SK-N-SH (cell line): ENCODE measurements around the gene OR2F1. TPM values are rescaled to one million over a fixed set of nuclear protein-coding genes. Genes with fewer than 3 reads are reported as not detected.

ENCODE experiments used
- CTCF ChIA-PET: fragments of 300-600, 350-600 bp; formaldehyde crosslinking; extraction: SDS; loops from one replicate; lab custom pipeline; 2021; lab: Yijun Ruan, JAX
- POLR2A ChIA-PET: fragments of 350-600 bp; sonication (Branson Sonifier 250); formaldehyde crosslinking; extraction: SDS; loops from one replicate; lab custom pipeline; 2020; ENCODE audit warnings: antibody characterized with exemption, inconsistent platforms; lab: Yijun Ruan, JAX
- DNase-seq: peaks from one replicate; pipeline ENCODE4 v3.0.0; 2012
- H2AFZ ChIP-seq: fragments of 200-600 bp; sonication (generic); 2 replicates; pipeline ENCODE4 v1.8.1; 2016; ENCODE audit warnings: antibody characterized with exemption, mild to moderate bottlenecking, low read depth
- H3F3A ChIP-seq: fragments of 200-600 bp; sonication (generic); replicated peaks from 2 replicates; pipeline ENCODE3; 2016; ENCODE audit warnings: antibody characterized with exemption, mild to moderate bottlenecking; ENCODE audit not compliant: insufficient read depth
- H3K27ac ChIP-seq, 2 experiments: fragments of 200-500 bp in 1 of 2; fragments of 200-600 bp in 1 of 2; sonication (Bioruptor generic) in 1 of 2; sonication (generic), shearing (Covaris generic) in 1 of 2; 2 replicates each; pipeline versions ENCODE4 v1.5.1 to v1.6.1; 2014 to 2016; ENCODE audit warnings: low read depth in 2 of 2, inconsistent platforms in 1 of 2, low read length in 1 of 2, mild to moderate bottlenecking in 1 of 2, mixed read lengths in 1 of 2
- H3K27me3 ChIP-seq: fragments of 200-600 bp; sonication (generic), shearing (Covaris generic); 2 replicates; pipeline ENCODE4 v1.6.1; 2016; ENCODE audit warnings: mixed run types; ENCODE audit not compliant: insufficient read depth
- H3K36me3 ChIP-seq, 2 experiments: fragments of 200-500 bp in 1 of 2; fragments of 200-600 bp in 1 of 2; sonication (Bioruptor generic) in 1 of 2; sonication (generic) in 1 of 2; replicated peaks in 1 of 2; 2 replicates each; pipeline versions ENCODE3 to v1.5.1; 2014 to 2016; ENCODE audit warnings: low read length in 1 of 2, mild to moderate bottlenecking in 1 of 2; ENCODE audit not compliant: insufficient read depth in 2 of 2, control insufficient read depth in 1 of 2
- H3K4me1 ChIP-seq, 2 experiments: fragments of 200-500 bp in 1 of 2; fragments of 200-600 bp in 1 of 2; sonication (Bioruptor generic) in 1 of 2; sonication (generic), shearing (Covaris generic) in 1 of 2; 2 replicates each; pipeline versions ENCODE4 v1.5.1 to v1.6.1; 2014 to 2016; ENCODE audit warnings: low read depth in 1 of 2, low read length in 1 of 2, mixed run types in 1 of 2; ENCODE audit not compliant: insufficient read depth in 2 of 2, control insufficient read depth in 1 of 2
- H3K4me2 ChIP-seq: fragments of 200-600 bp; sonication (generic), shearing (Covaris generic); 2 replicates; pipeline ENCODE4 v1.6.1; 2017; ENCODE audit warnings: mixed run types
- H3K4me3 ChIP-seq, 2 experiments: fragments of 200-500 bp in 1 of 2; fragments of 200-600 bp in 1 of 2; sonication (Bioruptor generic) in 1 of 2; sonication (generic), shearing (Covaris generic) in 1 of 2; 2 replicates each; pipeline versions ENCODE4 v1.5.1 to v1.8.1; 2014 to 2016; ENCODE audit warnings: low read depth in 2 of 2, inconsistent platforms in 1 of 2, low read length in 1 of 2, mild to moderate bottlenecking in 1 of 2, mixed read lengths in 1 of 2, moderate library complexity in 1 of 2
- H3K79me2 ChIP-seq: fragments of 200-600 bp; sonication (generic); 2 replicates; pipeline ENCODE4 v1.8.1; 2017; ENCODE audit warnings: mild to moderate bottlenecking; ENCODE audit not compliant: insufficient read depth
- H3K9ac ChIP-seq: fragments of 200-600 bp; sonication (generic); 2 replicates; pipeline ENCODE4 v1.6.1; 2017; ENCODE audit warnings: mixed run types
- H3K9me2 ChIP-seq: fragments of 200-600 bp; sonication (generic); 2 replicates; pipeline ENCODE4 v1.6.1; 2017; ENCODE audit warnings: mixed run types
- H3K9me3 ChIP-seq: fragments of 200-600 bp; sonication (generic); 2 replicates; pipeline ENCODE4 v1.6.1; 2017; ENCODE audit warnings: mixed run types, mild to moderate bottlenecking, moderate library complexity
- H4K20me1 ChIP-seq: fragments of 200-600 bp; sonication (generic); 2 replicates; pipeline ENCODE4 v1.6.1; 2017; ENCODE audit warnings: mild to moderate bottlenecking, mixed run types; ENCODE audit not compliant: insufficient read depth
- ELF1 ChIP-seq: IDR thresholded peaks from 2 replicates; pipeline ENCODE4 v1.4.0; 2012
- EZH2phosphoT487 ChIP-seq: fragments of 200-600 bp; sonication (generic); IDR thresholded peaks from 2 replicates; pipeline ENCODE4 v1.6.1; 2017; ENCODE audit warnings: low read depth, mixed run types, mild to moderate bottlenecking, antibody characterized with exemption, moderate library complexity, borderline replicate concordance
- FOSL2 ChIP-seq: IDR thresholded peaks from 2 replicates; pipeline ENCODE4 v1.4.0; 2012; ENCODE audit warnings: low read depth, mild to moderate bottlenecking, moderate library complexity, borderline replicate concordance
- FOXJ3 ChIP-seq: sonication (generic); formaldehyde crosslinking; IDR thresholded peaks from 2 replicates; pipeline ENCODE4 v1.5.1; 2020; ENCODE audit warnings: mild to moderate bottlenecking, missing genetic modification reagents
- FOXM1 ChIP-seq: IDR thresholded peaks from 2 replicates; pipeline ENCODE4 v1.4.0; 2012; ENCODE audit warnings: low read depth, mild to moderate bottlenecking
- GABPA ChIP-seq: IDR thresholded peaks from 2 replicates; pipeline ENCODE4 v1.4.0; 2012; ENCODE audit warnings: low read depth, mild to moderate bottlenecking
- MXI1 ChIP-seq: IDR thresholded peaks from 2 replicates; pipeline ENCODE4 v1.6.1; 2012; ENCODE audit warnings: mild to moderate bottlenecking, low read depth, low read length, improper control_type of control experiment
- POLR2AphosphoS5 ChIP-seq: IDR thresholded peaks from 2 replicates; pipeline ENCODE4 v1.6.1; 2012; ENCODE audit warnings: low read depth, low read length
- REST ChIP-seq: IDR thresholded peaks from 2 replicates; pipeline ENCODE4 v1.6.1; 2012; ENCODE audit warnings: mild to moderate bottlenecking, low read depth, low read length, moderate library complexity
- YY1 ChIP-seq: IDR thresholded peaks from 2 replicates; pipeline ENCODE4 v1.4.0; 2012; ENCODE audit warnings: low read depth, mild to moderate bottlenecking
- WGBS: methylation state at CpG from one replicate; pipeline ENCODE4 v1.1.6; 2017; ENCODE audit warnings: low lambda C conversion rate; 5-methylcytosine and 5-hydroxymethylcytosine counted together
- polyA plus RNA-seq, 3 experiments: library from polyadenylated mRNA; depleted of rRNA; stranded (reverse); fragments of >200 nt; gene quantifications; 2 replicates each; pipeline ENCODE4 v1.2.3, GENCODE V29; 2012
- TF ChIP-seq, protein P1 (sequence below): IDR thresholded peaks from 2 replicates; pipeline ENCODE4 v1.4.0; 2012; ENCODE audit warnings: low read depth, borderline replicate concordance
- TF ChIP-seq, protein P2 (sequence below): IDR thresholded peaks from 2 replicates; pipeline ENCODE4 v1.4.0; 2012; ENCODE audit warnings: low read depth

OR2F1 gene
- polyA plus RNA-seq (2012; rRNA removed): 0.10 TPM in 2 replicates
- polyA plus RNA-seq (2012; cell fraction: cytosol; rRNA removed): under 0.01 and 0.03 TPM in 2 replicates
- polyA plus RNA-seq (2012; cell fraction: nucleus; rRNA removed): 0.15 TPM in 1 of 2 replicates, not detected in the other

DNA sequence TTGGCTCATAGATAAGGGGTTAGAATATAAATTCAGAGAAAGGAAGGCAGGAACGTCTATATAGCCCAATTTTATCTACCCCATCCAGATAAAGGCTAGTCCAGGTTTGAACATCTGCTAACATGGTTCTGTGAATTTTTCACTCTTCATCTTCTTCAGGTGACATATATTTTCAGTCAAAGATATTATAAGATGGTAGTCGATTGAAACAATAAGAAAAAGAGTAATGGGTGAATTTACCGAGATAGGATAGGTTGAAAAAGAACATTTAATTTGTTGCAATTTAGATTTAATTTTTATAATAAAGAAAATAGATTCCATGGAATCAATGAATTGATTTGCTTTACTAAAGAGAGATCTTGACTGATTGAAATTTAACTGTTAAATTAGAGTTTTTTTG lies at the start of gene OR2F1:
TSS of gene OR2F1 (plus strand) at position 301 of the 400 bp plus-strand sequence. CDS start 5,127 bp downstream, outside the sequence.
- Histone ChIP-seq H3K4me1 (no peaks in the 10 kb centered on the region), H3K79me2 (no peaks in the 10 kb centered on the region), H3K4me2 (no peak within 1 kb of the TSS), H3K9ac (no peak within 1 kb of the TSS), H3K27ac (no peak within 1 kb of the TSS), H3K27me3 (peaks cover 12% of the 10 kb centered on the region; the same call in 1 of the 2 replicates), H3F3A (no peaks in the 10 kb centered on the region), H2AFZ (no peak within 1 kb of the TSS), H3K36me3 (no peaks in the 10 kb centered on the region), H3K9me3 (no peaks in the 10 kb centered on the region), H4K20me1 (no peaks in the 10 kb centered on the region), H3K4me3 (peak within 1 kb of the TSS in 1 of 2 experiments; percentile 5; a peak in 1 of 4 replicates), H3K9me2 (no peaks in the 10 kb centered on the region)
- DNase-seq: no peak
- POLR2A ChIA-PET: no interaction called here
- WGBS: 17% methylated on average over 3 of the region's 3 CpGs
- CTCF ChIA-PET: interaction anchor here (1.2 kb wide), 1 partner anchor 11 kb away, joined by 3 read pairs; no protein-coding TSS in a partner anchor
- no peak for TF ChIP-seq GABPA
- TF ChIP-seq ELF1: no peak
- no peak for TF ChIP-seq REST
- TF ChIP-seq POLR2AphosphoS5: no peak
- TF ChIP-seq YY1: no peak
- TF ChIP-seq EZH2phosphoT487: no peak
- TF ChIP-seq, protein P1, sequence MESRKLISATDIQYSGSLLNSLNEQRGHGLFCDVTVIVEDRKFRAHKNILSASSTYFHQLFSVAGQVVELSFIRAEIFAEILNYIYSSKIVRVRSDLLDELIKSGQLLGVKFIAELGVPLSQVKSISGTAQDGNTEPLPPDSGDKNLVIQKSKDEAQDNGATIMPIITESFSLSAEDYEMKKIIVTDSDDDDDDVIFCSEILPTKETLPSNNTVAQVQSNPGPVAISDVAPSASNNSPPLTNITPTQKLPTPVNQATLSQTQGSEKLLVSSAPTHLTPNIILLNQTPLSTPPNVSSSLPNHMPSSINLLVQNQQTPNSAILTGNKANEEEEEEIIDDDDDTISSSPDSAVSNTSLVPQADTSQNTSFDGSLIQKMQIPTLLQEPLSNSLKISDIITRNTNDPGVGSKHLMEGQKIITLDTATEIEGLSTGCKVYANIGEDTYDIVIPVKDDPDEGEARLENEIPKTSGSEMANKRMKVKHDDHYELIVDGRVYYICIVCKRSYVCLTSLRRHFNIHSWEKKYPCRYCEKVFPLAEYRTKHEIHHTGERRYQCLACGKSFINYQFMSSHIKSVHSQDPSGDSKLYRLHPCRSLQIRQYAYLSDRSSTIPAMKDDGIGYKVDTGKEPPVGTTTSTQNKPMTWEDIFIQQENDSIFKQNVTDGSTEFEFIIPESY: no peak
- no peak for TF ChIP-seq FOXM1
- no peak for TF ChIP-seq FOXJ3
- TF ChIP-seq, protein P2, sequence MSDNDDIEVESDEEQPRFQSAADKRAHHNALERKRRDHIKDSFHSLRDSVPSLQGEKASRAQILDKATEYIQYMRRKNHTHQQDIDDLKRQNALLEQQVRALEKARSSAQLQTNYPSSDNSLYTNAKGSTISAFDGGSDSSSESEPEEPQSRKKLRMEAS: no peak
- no peak for TF ChIP-seq FOSL2
- TF ChIP-seq MXI1: no peak
